ENCODE data around the gene KIF25.
"Not testable (repeated sequence)": the region's sequence is repeated elsewhere in the genome, so short reads cannot be mapped to it uniquely, and the experiment has no call there.

Gene KIF25

GRCh38 chr6:168070804-168071203 lies 73.3 kb downstream of the KIF25 start:
- no peak for DNase-seq (ENCODE audit: low read depth in 2 of 2)

GRCh38 chr6:168071620-168072019 lies 74.1 kb downstream of the KIF25 start:
- no peak for DNase-seq (ENCODE audit: low read depth in 2 of 2)

GRCh38 chr6:168072261-168072660 lies 74.8 kb downstream of the KIF25 start:
- DNase-seq (ENCODE audit: low read depth in 2 of 2): no peak

GRCh38 chr6:168072730-168073129 lies 75.3 kb downstream of the KIF25 start:
- DNase-seq (ENCODE audit: low read depth in 2 of 2): no peak

- DNase-seq (ENCODE audit: low read depth in 2 of 2): no peak
Observed at GRCh38 chr6:168073937-168074730, 76.7 kb downstream of the KIF25 start.

- DNase-seq (ENCODE audit: low read depth in 2 of 2): no peak
Observed at GRCh38 chr6:168075216-168075615, 77.7 kb downstream of the KIF25 start.

- no peak for DNase-seq (ENCODE audit: low read depth in 2 of 2)
Observed at GRCh38 chr6:168075787-168076202, 78.3 kb downstream of the KIF25 start.

- not testable (repeated sequence) for DNase-seq (ENCODE audit: low read depth in 2 of 2)
Observed at GRCh38 chr6:168077401-168077800, 79.9 kb downstream of the KIF25 start.

- no peak for DNase-seq (ENCODE audit: low read depth in 2 of 2)
Observed at GRCh38 chr6:168078175-168078942, 80.9 kb downstream of the KIF25 start.

- no peak for DNase-seq (ENCODE audit: low read depth in 2 of 2)
Observed at GRCh38 chr6:168078943-168079405, 81.5 kb downstream of the KIF25 start, which contains the start of gene FRMD1. Gene FRMD1, minus strand, starts transcription at chr6:168079212. Its CDS starts 118 bp downstream, at chr6:168079094.

GRCh38 chr6:168080393-168081077 lies 83.1 kb downstream of the KIF25 start:
- DNase-seq (ENCODE audit: low read depth in 2 of 2): no peak

- DNase-seq (ENCODE audit: low read depth in 2 of 2): no peak
Observed at GRCh38 chr6:168081858-168082546, 84.5 kb downstream of the KIF25 start.

GRCh38 chr6:168082860-168083513 lies 85.5 kb downstream of the KIF25 start:
- no peak for DNase-seq (ENCODE audit: low read depth in 2 of 2)

- DNase-seq (ENCODE audit: low read depth in 2 of 2): no peak
Observed at GRCh38 chr6:168083514-168083885, 86.0 kb downstream of the KIF25 start.

GRCh38 chr6:168084465-168085160 lies 87.1 kb downstream of the KIF25 start:
- DNase-seq (ENCODE audit: low read depth in 2 of 2): no peak

- DNase-seq (ENCODE audit: low read depth in 2 of 2): no peak
Observed at GRCh38 chr6:168086066-168086465, 88.6 kb downstream of the KIF25 start.

- DNase-seq (ENCODE audit: low read depth in 2 of 2): no peak
Observed at GRCh38 chr6:168086616-168087015, 89.1 kb downstream of the KIF25 start.

- no peak for DNase-seq (ENCODE audit: low read depth in 2 of 2)
Observed at GRCh38 chr6:168087436-168088160, 90.1 kb downstream of the KIF25 start.

- DNase-seq (ENCODE audit: low read depth in 2 of 2): no peak
Observed at GRCh38 chr6:168088161-168089053, 90.9 kb downstream of the KIF25 start.

Data from stimulated activated CD4-positive, alpha-beta T cell treated with anti-CD3 and anti-CD28 coated beads, Interleukin-4, amount 100 ng/mL, for 48 hours (primary cell).